K562 (cell line): ENCODE results near the gene MLH1. TPM values are rescaled to one million over a fixed set of nuclear protein-coding genes. Genes with fewer than 3 reads are reported as not detected.
A peak's percentile ranks its signal among the peaks of the same experiment; 100 is the strongest.

Experiments used
- EP300 ChIP-seq: IDR thresholded peaks from 2 replicates; pipeline ENCODE4 v1.6.1; 2012; ENCODE audit warnings: low read length, improper control_type of control experiment
- EP400 ChIP-seq: fragments of 450-650 bp; IDR thresholded peaks from 2 replicates; pipeline ENCODE4 v1.6.1; 2017; ENCODE audit warnings: antibody characterized with exemption, mild to moderate bottlenecking, moderate library complexity
- FOXJ3 ChIP-seq: sonication (generic); formaldehyde crosslinking; IDR thresholded peaks from 2 replicates; pipeline ENCODE4 v1.4.0; 2020; ENCODE audit warnings: mild to moderate bottlenecking, missing genetic modification reagents
- MCM2 ChIP-seq: fragments of 450-650 bp; IDR thresholded peaks from 2 replicates; pipeline ENCODE4 v1.6.1; 2017; ENCODE audit warnings: low read depth, mild to moderate bottlenecking
- NCOA4 ChIP-seq: fragments of 450-650 bp; IDR thresholded peaks from 2 replicates; pipeline ENCODE4 v1.6.1; 2018; ENCODE audit warnings: mild to moderate bottlenecking; ENCODE audit not compliant: partially characterized antibody
- NCOR1 ChIP-seq: fragments of 450-650 bp; IDR thresholded peaks from 2 replicates; pipeline ENCODE4 v1.6.1; 2016; ENCODE audit warnings: mild to moderate bottlenecking, moderate library complexity
- POLR3G ChIP-seq: IDR thresholded peaks from 2 replicates; pipeline ENCODE4 v1.6.1; 2011; ENCODE audit not compliant: insufficient read length, insufficient replicate concordance; ENCODE audit errors: extremely low read depth
- RFX5 ChIP-seq: IDR thresholded peaks from 2 replicates; pipeline ENCODE4 v1.6.1; 2011; ENCODE audit warnings: low read depth, mild to moderate bottlenecking, improper control_type of control experiment, low read length
- SUPT5H ChIP-seq: fragments of 450-650 bp; IDR thresholded peaks from 2 replicates; pipeline ENCODE4 v1.6.1; 2016
- TAF15 ChIP-seq: fragments of 200-400 bp; formaldehyde crosslinking; IDR thresholded peaks from 2 replicates; pipeline ENCODE4 v1.6.1; 2017; ENCODE audit warnings: mild to moderate bottlenecking, low read depth, low read length, moderate library complexity
- TEAD4 ChIP-seq, 2 experiments: sonication (generic) in 1 of 2; formaldehyde crosslinking in 1 of 2; IDR thresholded peaks; 2 replicates each; pipeline versions ENCODE4 v1.6.1 to v1.8.0; 2012 to 2022; ENCODE audit warnings: borderline replicate concordance in 1 of 2, inconsistent platforms in 1 of 2, low read length in 1 of 2, mild to moderate bottlenecking in 1 of 2, missing genetic modification reagents in 1 of 2
- THRAP3 ChIP-seq: fragments of 450-650 bp; IDR thresholded peaks from 2 replicates; pipeline ENCODE4 v1.6.1; 2016; ENCODE audit warnings: mild to moderate bottlenecking, inconsistent platforms, borderline replicate concordance
- TRIM28 ChIP-seq: fragments of 450-650 bp; IDR thresholded peaks from 2 replicates; pipeline ENCODE4 v1.6.1; 2017
- ZBTB17 ChIP-seq: fragments of 450-650 bp; formaldehyde crosslinking; IDR thresholded peaks from 2 replicates; pipeline ENCODE4 v1.4.0; 2020; ENCODE audit warnings: mild to moderate bottlenecking
- ZNF133 ChIP-seq: fragments of 250-450 bp; sonication (Bioruptor Pico); IDR thresholded peaks from 2 replicates; pipeline ENCODE4 v1.4.0; 2020; ENCODE audit warnings: mild to moderate bottlenecking
- polyA plus RNA-seq, 8 experiments: library from polyadenylated mRNA; depleted of rRNA in 4 of 8; stranded (reverse) in 5 of 8; unstranded in 3 of 8; fragments of >200 nt; fragmentation: Nextera tagmentation in 2 of 8; fragmentation: Illumina TruSeq in 1 of 8; extraction: Ambion mirVana in 2 of 8; extraction: Trizol in 1 of 8; gene quantifications; 2 replicates each; pipeline versions ENCODE4 v1.2.1 to v1.2.3, GENCODE V29; 2011 to 2014; ENCODE audit warnings: inconsistent platforms in 1 of 8, missing spikeins in 1 of 8
- total RNA-seq, 7 experiments: library from RNA; depleted of rRNA in 6 of 7; stranded (reverse); fragments of >200 nt in 6 of 7; fragmentation: Illumina TruSeq in 2 of 7; extraction: Trizol in 2 of 7; gene quantifications; 2 replicates each; pipeline versions ENCODE4 v1.2.1 to v1.2.3, GENCODE V29; 2011 to 2021; ENCODE audit warnings: low replicate concordance in 1 of 7
- TF ChIP-seq, protein P1 (sequence below): sonication (generic); formaldehyde crosslinking; IDR thresholded peaks from 2 replicates; pipeline ENCODE4 v1.8.0; 2022; ENCODE audit warnings: missing genetic modification reagents, mild to moderate bottlenecking, borderline replicate concordance
- TF ChIP-seq, protein P2 (sequence below): fragments of 450-650 bp; IDR thresholded peaks from 2 replicates; pipeline ENCODE4 v1.6.1; 2018; ENCODE audit not compliant: partially characterized antibody
- TF ChIP-seq, protein P3 (sequence below): sonication (generic); formaldehyde crosslinking; IDR thresholded peaks from 2 replicates; pipeline ENCODE4 v1.8.0; 2022; ENCODE audit warnings: mild to moderate bottlenecking, missing genetic modification reagents
- TF ChIP-seq, protein P4 (sequence below): fragments of 250-450 bp; sonication (Bioruptor Pico); IDR thresholded peaks from 2 replicates; pipeline ENCODE4 v1.5.0; 2021

Gene MLH1
- total and polyA plus RNA-seq, 9 of the 15 experiments (the other 6 are each of a cell fraction or from before 2014, with no cell fraction given) = 76.4 to 155 (median 117) TPM

DNA sequence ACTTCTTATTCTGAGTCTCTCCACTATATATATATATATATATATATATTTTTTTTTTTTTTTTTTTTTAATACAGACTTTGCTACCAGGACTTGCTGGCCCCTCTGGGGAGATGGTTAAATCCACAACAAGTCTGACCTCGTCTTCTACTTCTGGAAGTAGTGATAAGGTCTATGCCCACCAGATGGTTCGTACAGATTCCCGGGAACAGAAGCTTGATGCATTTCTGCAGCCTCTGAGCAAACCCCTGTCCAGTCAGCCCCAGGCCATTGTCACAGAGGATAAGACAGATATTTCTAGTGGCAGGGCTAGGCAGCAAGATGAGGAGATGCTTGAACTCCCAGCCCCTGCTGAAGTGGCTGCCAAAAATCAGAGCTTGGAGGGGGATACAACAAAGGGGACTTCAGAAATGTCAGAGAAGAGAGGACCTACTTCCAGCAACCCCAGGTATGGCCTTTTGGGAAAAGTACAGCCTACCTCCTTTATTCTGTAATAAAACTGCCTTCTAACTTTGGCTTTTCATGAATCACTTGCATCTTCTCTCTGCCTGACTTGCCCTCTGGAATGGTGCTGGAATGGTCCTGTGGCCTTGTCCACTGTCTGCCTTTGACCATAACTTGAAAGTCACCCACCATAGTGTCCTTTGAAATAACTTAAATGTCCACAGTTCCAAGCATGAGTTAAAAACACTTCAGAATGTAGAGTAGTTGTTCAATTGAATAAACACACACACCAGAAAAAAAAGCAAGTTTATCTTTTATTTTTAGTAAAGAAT, 32.4 kb downstream of the MLH1 start (continued):
- TF ChIP-seq, protein P1, sequence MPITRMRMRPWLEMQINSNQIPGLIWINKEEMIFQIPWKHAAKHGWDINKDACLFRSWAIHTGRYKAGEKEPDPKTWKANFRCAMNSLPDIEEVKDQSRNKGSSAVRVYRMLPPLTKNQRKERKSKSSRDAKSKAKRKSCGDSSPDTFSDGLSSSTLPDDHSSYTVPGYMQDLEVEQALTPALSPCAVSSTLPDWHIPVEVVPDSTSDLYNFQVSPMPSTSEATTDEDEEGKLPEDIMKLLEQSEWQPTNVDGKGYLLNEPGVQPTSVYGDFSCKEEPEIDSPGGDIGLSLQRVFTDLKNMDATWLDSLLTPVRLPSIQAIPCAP = no peak
- TF ChIP-seq THRAP3 (no peak), MCM2 (no peak), TAF15 (no peak), NCOA4 (no peak), TEAD4 (IDR thresholded peaks at IDR 0.05; ENCODE audit: low read length) (peak; percentile 56; the same call in 1 of the 2 replicates), TEAD4 (CRISPR knock-in tag; IDR thresholded peaks at IDR 0.05; ENCODE audit: borderline replicate concordance) (no peak), TRIM28 (no peak), POLR3G (no peak), ZBTB17 (CRISPR knock-in tag) (no peak), EP300 (peak; percentile 31; the same call in 1 of the 2 replicates), SUPT5H (no peak), ZNF133 (CRISPR knock-in tag) (no peak), EP400 (no peak), NCOR1 (peak; percentile 53; the same call in 1 of the 2 replicates), RFX5 (no peak), FOXJ3 (CRISPR knock-in tag) (peak; percentile 27; the same call in 1 of the 2 replicates)
- TF ChIP-seq, protein P2, sequence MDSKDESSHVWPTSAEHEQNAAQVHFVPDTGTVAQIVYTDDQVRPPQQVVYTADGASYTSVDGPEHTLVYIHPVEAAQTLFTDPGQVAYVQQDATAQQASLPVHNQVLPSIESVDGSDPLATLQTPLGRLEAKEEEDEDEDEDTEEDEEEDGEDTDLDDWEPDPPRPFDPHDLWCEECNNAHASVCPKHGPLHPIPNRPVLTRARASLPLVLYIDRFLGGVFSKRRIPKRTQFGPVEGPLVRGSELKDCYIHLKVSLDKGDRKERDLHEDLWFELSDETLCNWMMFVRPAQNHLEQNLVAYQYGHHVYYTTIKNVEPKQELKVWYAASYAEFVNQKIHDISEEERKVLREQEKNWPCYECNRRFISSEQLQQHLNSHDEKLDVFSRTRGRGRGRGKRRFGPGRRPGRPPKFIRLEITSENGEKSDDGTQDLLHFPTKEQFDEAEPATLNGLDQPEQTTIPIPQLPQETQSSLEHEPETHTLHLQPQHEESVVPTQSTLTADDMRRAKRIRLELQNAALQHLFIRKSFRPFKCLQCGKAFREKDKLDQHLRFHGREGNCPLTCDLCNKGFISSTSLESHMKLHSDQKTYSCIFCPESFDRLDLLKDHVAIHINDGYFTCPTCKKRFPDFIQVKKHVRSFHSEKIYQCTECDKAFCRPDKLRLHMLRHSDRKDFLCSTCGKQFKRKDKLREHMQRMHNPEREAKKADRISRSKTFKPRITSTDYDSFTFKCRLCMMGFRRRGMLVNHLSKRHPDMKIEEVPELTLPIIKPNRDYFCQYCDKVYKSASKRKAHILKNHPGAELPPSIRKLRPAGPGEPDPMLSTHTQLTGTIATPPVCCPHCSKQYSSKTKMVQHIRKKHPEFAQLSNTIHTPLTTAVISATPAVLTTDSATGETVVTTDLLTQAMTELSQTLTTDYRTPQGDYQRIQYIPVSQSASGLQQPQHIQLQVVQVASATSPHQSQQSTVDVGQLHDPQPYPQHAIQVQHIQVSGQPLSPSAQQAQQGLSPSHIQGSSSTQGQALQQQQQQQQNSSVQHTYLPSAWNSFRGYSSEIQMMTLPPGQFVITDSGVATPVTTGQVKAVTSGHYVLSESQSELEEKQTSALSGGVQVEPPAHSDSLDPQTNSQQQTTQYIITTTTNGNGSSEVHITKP = peak; percentile 50
- TF ChIP-seq, protein P3, sequence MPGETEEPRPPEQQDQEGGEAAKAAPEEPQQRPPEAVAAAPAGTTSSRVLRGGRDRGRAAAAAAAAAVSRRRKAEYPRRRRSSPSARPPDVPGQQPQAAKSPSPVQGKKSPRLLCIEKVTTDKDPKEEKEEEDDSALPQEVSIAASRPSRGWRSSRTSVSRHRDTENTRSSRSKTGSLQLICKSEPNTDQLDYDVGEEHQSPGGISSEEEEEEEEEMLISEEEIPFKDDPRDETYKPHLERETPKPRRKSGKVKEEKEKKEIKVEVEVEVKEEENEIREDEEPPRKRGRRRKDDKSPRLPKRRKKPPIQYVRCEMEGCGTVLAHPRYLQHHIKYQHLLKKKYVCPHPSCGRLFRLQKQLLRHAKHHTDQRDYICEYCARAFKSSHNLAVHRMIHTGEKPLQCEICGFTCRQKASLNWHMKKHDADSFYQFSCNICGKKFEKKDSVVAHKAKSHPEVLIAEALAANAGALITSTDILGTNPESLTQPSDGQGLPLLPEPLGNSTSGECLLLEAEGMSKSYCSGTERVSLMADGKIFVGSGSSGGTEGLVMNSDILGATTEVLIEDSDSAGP (CRISPR knock-in tag) = no peak
- TF ChIP-seq, protein P4, sequence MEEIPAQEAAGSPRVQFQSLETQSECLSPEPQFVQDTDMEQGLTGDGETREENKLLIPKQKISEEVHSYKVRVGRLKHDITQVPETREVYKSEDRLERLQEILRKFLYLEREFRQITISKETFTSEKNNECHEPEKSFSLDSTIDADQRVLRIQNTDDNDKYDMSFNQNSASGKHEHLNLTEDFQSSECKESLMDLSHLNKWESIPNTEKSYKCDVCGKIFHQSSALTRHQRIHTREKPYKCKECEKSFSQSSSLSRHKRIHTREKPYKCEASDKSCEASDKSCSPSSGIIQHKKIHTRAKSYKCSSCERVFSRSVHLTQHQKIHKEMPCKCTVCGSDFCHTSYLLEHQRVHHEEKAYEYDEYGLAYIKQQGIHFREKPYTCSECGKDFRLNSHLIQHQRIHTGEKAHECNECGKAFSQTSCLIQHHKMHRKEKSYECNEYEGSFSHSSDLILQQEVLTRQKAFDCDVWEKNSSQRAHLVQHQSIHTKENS (CRISPR knock-in tag) = no peak
